CD4-positive, alpha-beta memory T cell (primary cell): ENCODE data around the gene SERPINA6. TPM values are rescaled to one million over a fixed set of nuclear protein-coding genes. Genes with fewer than 3 reads are reported as not detected.
"Not testable (repeated sequence)": the region's sequence is repeated elsewhere in the genome, so short reads cannot be mapped to it uniquely, and the experiment has no call there.

Experiments
- CTCF ChIA-PET: fragments of 350-600 bp; sonication (Branson Sonifier 250); formaldehyde crosslinking; loops from one replicate; lab custom pipeline; 2021; ENCODE audit warnings: inconsistent platforms; ENCODE audit not compliant: partially characterized antibody; lab: Charles Lee
- POLR2A ChIA-PET: fragments of 350-600 bp; sonication (Branson Sonifier 250); formaldehyde crosslinking; loops from one replicate; lab custom pipeline; 2021; ENCODE audit not compliant: partially characterized antibody; lab: Charles Lee
- DNase-seq, 5 donors: peaks; one replicate each; pipeline versions ENCODE4 v3.0.0 to v3.0.0-alpha.2; 2020 to 2022; ENCODE audit warnings: mixed read lengths in 1 of 5
- H3K27ac ChIP-seq: one replicate; pipeline ENCODE4 v1.7.0; 2013; ENCODE audit warnings: low read depth, low read length
- H3K27me3 ChIP-seq: 2 replicates; pipeline ENCODE4 v1.7.0; 2013; ENCODE audit warnings: mild to moderate bottlenecking, low read length, moderate library complexity; ENCODE audit not compliant: insufficient read depth
- H3K36me3 ChIP-seq: 2 replicates; pipeline ENCODE4 v1.7.0; 2013; ENCODE audit warnings: mild to moderate bottlenecking, low read length, moderate library complexity; ENCODE audit not compliant: insufficient read depth
- H3K4me1 ChIP-seq: 2 replicates; pipeline ENCODE4 v1.7.0; 2013; ENCODE audit warnings: mild to moderate bottlenecking, low read length, moderate library complexity; ENCODE audit not compliant: insufficient read depth
- H3K4me3 ChIP-seq, 2 donors: one replicate each; pipeline ENCODE4 v1.7.0; 2013; ENCODE audit warnings: low read length in 2 of 2, mild to moderate bottlenecking in 1 of 2
- H3K9me3 ChIP-seq, 2 donors: one replicate each; pipeline ENCODE4 v1.7.0; 2013; ENCODE audit warnings: low read length in 2 of 2, control low read depth in 1 of 2; ENCODE audit not compliant: control insufficient read depth in 1 of 2
- H3K27ac Mint-ChIP-seq, 7 donors: one replicate each; pipeline ENCODE4 v1.8.0; 2020 to 2021; ENCODE audit warnings: mixed read lengths in 7 of 7, mild to moderate bottlenecking in 6 of 7, inconsistent platforms in 3 of 7, moderate library complexity in 3 of 7
- H3K27me3 Mint-ChIP-seq, 2 donors: one replicate each; pipeline ENCODE4 v1.8.0; 2020 to 2021; ENCODE audit warnings: mixed read lengths in 2 of 2
- H3K36me3 Mint-ChIP-seq, 2 donors: one replicate each; pipeline ENCODE4 v1.8.0; 2020 to 2021; ENCODE audit warnings: mixed read lengths in 2 of 2, inconsistent platforms in 1 of 2, mild to moderate bottlenecking in 1 of 2
- H3K4me1 Mint-ChIP-seq, 4 donors: one replicate each; pipeline ENCODE4 v1.8.0; 2020 to 2021; ENCODE audit warnings: mixed read lengths in 4 of 4, mild to moderate bottlenecking in 1 of 4
- H3K4me3 Mint-ChIP-seq, 8 donors: one replicate each; pipeline ENCODE4 v1.8.0; 2020 to 2021; ENCODE audit warnings: mixed read lengths in 8 of 8, mild to moderate bottlenecking in 7 of 8, moderate library complexity in 6 of 8, inconsistent platforms in 3 of 8
- H3K9me3 Mint-ChIP-seq, 8 donors: one replicate each; pipeline ENCODE4 v1.8.0; 2020 to 2021; ENCODE audit warnings: mixed read lengths in 8 of 8, mild to moderate bottlenecking in 5 of 8, inconsistent platforms in 3 of 8, moderate library complexity in 1 of 8
- intact Hi-C: fragments of 100-400 bp; cut with micrococcal nuclease; formaldehyde crosslinking; loops from one replicate; pipeline ENCODE4 v1.15.1; 2023
- polyA plus RNA-seq, 2 donors: library from polyadenylated mRNA; unstranded; fragments of 300-500 nt; fragmentation: Illumina TruSeq; gene quantifications; one replicate each; pipeline ENCODE4 v1.2.3, GENCODE V29; 2021
- total RNA-seq, 2 experiments: library from RNA; stranded (reverse); gene quantifications; one replicate each; pipeline ENCODE4 v1.2.3, GENCODE V29; 2021

SERPINA6 gene
- total and polyA plus RNA-seq, 4 experiments from 2014 or later, result not detected

DNA sequence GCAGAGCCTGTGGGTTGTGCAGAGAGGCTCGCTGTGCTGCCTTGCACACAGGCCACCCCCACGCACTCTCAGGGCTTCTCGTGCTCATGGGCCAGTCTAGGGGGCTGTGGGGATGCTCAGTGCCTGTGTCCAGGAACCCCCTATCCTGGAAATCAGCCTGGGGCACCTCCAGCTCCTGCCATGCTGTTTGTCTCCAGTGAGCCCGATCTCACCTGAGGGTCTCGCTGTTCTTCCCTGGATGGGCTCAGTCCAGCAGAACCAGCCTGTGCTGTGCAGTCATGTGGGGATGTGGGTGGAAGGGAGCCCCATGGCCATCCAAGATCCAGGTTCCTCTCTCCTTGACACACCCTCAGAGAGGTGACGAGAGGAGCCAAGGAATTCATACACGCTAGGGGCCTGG is 38.5 kb upstream of the SERPINA6 start:
- intact Hi-C loops, result no loop called here
- H3K4me1 Mint-ChIP-seq, result peaks cover 0 to 1% (median 0%) of the 10 kb centered on the region in 4 donors
- H3K27me3 ChIP-seq, result no peaks in the 10 kb centered on the region
- H3K36me3 ChIP-seq, result no peaks in the 10 kb centered on the region
- H3K27ac Mint-ChIP-seq, result no peak overlapping the region
- ChIA-PET POLR2A (no interaction called here), CTCF (no interaction called here)
- H3K27ac ChIP-seq, result no peak overlapping the region
- no peaks in the 10 kb centered on the region for H3K4me1 ChIP-seq
- no peaks in the 10 kb centered on the region for H3K36me3 Mint-ChIP-seq
- no peak overlapping the region for H3K4me3 Mint-ChIP-seq
- no peak for DNase-seq
- peaks cover 8 to 14% of the 10 kb centered on the region in 2 donors for H3K27me3 Mint-ChIP-seq
- H3K9me3 Mint-ChIP-seq, result peaks cover 0 to 2% (median 0%) of the 10 kb centered on the region in 8 donors
- H3K9me3 ChIP-seq, result no peaks in the 10 kb centered on the region
- no peak overlapping the region for H3K4me3 ChIP-seq

DNA sequence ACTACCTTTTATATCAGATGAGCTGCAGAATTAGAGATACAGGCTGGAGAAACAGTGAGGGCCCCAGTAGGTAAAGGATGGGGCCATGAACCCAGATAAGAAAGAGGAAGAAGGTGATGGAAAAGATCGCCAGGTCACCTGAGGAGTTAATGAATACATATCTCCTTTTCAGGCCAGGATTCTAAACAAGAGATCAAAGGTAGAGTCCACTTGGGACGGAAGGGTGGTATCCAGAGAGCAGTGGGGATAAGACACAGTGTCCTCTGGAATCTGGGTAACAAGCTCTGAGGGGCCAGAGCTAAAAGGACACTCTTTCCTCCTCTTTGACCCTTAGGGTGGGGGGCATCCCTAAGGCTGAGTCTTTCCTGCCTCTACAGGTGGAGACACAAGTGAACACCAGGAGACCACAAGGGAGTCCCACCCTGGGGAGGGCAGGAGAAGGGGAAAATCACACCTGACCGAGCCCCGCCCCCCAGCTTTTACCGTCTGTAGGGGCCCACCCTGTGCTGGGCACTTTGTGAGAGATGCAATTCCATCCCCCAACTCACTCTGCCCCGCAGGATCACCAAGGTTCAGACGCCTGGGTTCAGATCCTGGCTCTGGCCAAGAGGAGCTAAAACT is 37.9 kb upstream of the SERPINA6 start:
- Mint-ChIP-seq H3K4me1 (peaks cover 0 to 1% (median 0%) of the 10 kb centered on the region in 4 donors), H3K4me3 (no peak overlapping the region), H3K27me3 (peaks cover 11 to 18% of the 10 kb centered on the region in 2 donors), H3K27ac (no peak overlapping the region), H3K36me3 (no peaks in the 10 kb centered on the region), H3K9me3 (peaks cover 0 to 2% (median 0%) of the 10 kb centered on the region in 8 donors)
- H3K27ac ChIP-seq, result no peak overlapping the region
- no peaks in the 10 kb centered on the region for H3K9me3 ChIP-seq
- CTCF ChIA-PET, result no interaction called here
- no peaks in the 10 kb centered on the region for H3K36me3 ChIP-seq
- intact Hi-C loops, result no loop called here
- POLR2A ChIA-PET, result no interaction called here
- H3K27me3 ChIP-seq, result no peaks in the 10 kb centered on the region
- DNase-seq, result no peak
- no peak overlapping the region for H3K4me3 ChIP-seq
- no peaks in the 10 kb centered on the region for H3K4me1 ChIP-seq

DNA sequence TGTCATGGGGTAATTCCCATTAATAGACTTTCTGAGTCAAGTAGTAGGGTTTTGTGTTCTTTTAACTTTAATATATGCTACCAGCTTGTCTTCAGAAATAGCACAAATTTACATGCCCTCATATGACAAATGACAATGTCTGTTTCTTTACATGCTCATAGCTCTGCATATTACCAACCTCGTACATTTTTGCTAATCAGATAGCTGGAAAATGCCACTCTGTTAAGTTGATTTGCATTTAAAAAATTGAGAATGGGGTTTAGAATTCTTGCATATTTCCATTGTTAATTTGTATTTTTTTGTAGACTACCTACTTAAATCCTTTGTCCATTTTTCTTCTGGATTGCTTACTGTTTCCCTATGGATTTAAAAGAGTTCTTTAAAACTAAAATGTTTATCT is 34.0 kb upstream of the SERPINA6 start:
- Histone ChIP-seq H3K36me3 (no peaks in the 10 kb centered on the region), H3K9me3 (no peaks in the 10 kb centered on the region), H3K4me3 (no peak overlapping the region), H3K27ac (no peak overlapping the region), H3K27me3 (no peaks in the 10 kb centered on the region), H3K4me1 (no peaks in the 10 kb centered on the region)
- no peak overlapping the region for H3K27ac Mint-ChIP-seq
- H3K9me3 Mint-ChIP-seq, result peaks cover 0 to 5% (median 1%) of the 10 kb centered on the region in 8 donors
- DNase-seq, result no peak
- H3K36me3 Mint-ChIP-seq, result no peaks in the 10 kb centered on the region
- H3K4me1 Mint-ChIP-seq, result no peaks in the 10 kb centered on the region
- no peak overlapping the region for H3K4me3 Mint-ChIP-seq
- ChIA-PET CTCF (no interaction called here), POLR2A (no interaction called here)
- H3K27me3 Mint-ChIP-seq, result peaks cover 11 to 14% of the 10 kb centered on the region in 2 donors
- intact Hi-C loops, result no loop called here

- Histone ChIP-seq H3K27ac (no peak overlapping the region), H3K36me3 (no peaks in the 10 kb centered on the region), H3K4me1 (no peaks in the 10 kb centered on the region), H3K9me3 (no peaks in the 10 kb centered on the region), H3K27me3 (no peaks in the 10 kb centered on the region), H3K4me3 (no peak overlapping the region)
- ChIA-PET CTCF (no interaction called here), POLR2A (no interaction called here)
- Mint-ChIP-seq H3K36me3 (no peaks in the 10 kb centered on the region), H3K9me3 (peaks cover 0 to 6% (median 3%) of the 10 kb centered on the region in 8 donors), H3K4me3 (no peak overlapping the region), H3K27ac (no peak overlapping the region), H3K27me3 (peaks cover 14 to 16% of the 10 kb centered on the region in 2 donors), H3K4me1 (no peaks in the 10 kb centered on the region)
- DNase-seq, result no peak
- intact Hi-C loops, result no loop called here
Observed at GRCh38 chr14:94356379-94357056, 33.4 kb upstream of the SERPINA6 start.

DNA sequence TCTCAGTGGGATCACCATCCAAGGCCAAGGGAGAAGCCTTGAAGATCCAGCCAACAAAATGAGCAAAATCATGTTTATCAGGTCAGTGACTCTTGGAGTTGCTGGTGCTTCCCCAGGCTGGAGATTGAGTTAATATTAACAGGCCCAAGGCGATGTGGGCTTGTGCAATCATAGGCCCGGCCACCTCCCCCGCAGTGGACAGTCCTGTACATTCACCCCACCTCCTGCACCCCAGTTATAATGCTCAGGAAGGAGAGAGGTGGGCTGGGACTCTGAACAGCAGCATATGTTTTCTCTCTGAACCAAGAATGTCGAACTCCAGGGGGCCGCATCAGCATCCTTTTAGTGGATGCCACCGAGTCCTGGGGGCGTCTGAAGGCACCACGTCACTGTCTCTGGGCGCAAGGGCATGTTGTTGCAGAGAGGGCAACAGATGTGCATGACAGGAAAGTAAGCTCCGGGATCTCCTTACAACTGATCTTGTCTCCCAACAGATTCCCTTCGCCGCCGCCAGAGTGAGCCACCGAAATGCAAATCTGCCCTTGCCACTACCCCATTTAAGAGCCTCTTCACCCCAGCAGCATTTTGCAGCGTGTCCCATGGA is 32.2 kb upstream of the SERPINA6 start:
- Histone ChIP-seq H3K27me3 (no peaks in the 10 kb centered on the region), H3K36me3 (no peaks in the 10 kb centered on the region), H3K27ac (no peak overlapping the region), H3K4me1 (no peaks in the 10 kb centered on the region), H3K9me3 (no peaks in the 10 kb centered on the region), H3K4me3 (no peak overlapping the region)
- no peak overlapping the region for H3K27ac Mint-ChIP-seq
- CTCF ChIA-PET, result no interaction called here
- H3K9me3 Mint-ChIP-seq, result peaks cover 0 to 6% (median 3%) of the 10 kb centered on the region in 8 donors
- no peaks in the 10 kb centered on the region for H3K4me1 Mint-ChIP-seq
- H3K36me3 Mint-ChIP-seq, result no peaks in the 10 kb centered on the region
- H3K27me3 Mint-ChIP-seq, result peaks cover 10 to 16% of the 10 kb centered on the region in 2 donors
- no peak for DNase-seq
- POLR2A ChIA-PET, result no interaction called here
- H3K4me3 Mint-ChIP-seq, result no peak overlapping the region
- intact Hi-C loops, result no loop called here

- Mint-ChIP-seq H3K4me1 (no peaks in the 10 kb centered on the region), H3K27me3 (peaks cover 10 to 14% of the 10 kb centered on the region in 2 donors), H3K4me3 (no peak overlapping the region), H3K27ac (no peak overlapping the region), H3K9me3 (peaks cover 0 to 6% (median 2%) of the 10 kb centered on the region in 8 donors), H3K36me3 (no peaks in the 10 kb centered on the region)
- CTCF ChIA-PET, result no interaction called here
- H3K27me3 ChIP-seq, result no peaks in the 10 kb centered on the region
- DNase-seq, result no peak
- no peaks in the 10 kb centered on the region for H3K9me3 ChIP-seq
- H3K36me3 ChIP-seq, result no peaks in the 10 kb centered on the region
- H3K27ac ChIP-seq, result no peak overlapping the region
- POLR2A ChIA-PET, result no interaction called here
- H3K4me1 ChIP-seq, result no peaks in the 10 kb centered on the region
- intact Hi-C loops, result no loop called here
- no peak overlapping the region for H3K4me3 ChIP-seq
Observed at GRCh38 chr14:94354638-94355185, 31.6 kb upstream of the SERPINA6 start.

- peaks cover 10 to 14% of the 10 kb centered on the region in 2 donors for H3K27me3 Mint-ChIP-seq
- H3K4me1 Mint-ChIP-seq, H3K27ac Mint-ChIP-seq, H3K9me3 ChIP-seq, POLR2A ChIA-PET, H3K27ac ChIP-seq, H3K4me3 ChIP-seq, H3K27me3 ChIP-seq, H3K9me3 Mint-ChIP-seq, H3K4me1 ChIP-seq, intact Hi-C loops, DNase-seq, CTCF ChIA-PET, H3K36me3 Mint-ChIP-seq, H3K4me3 Mint-ChIP-seq, H3K36me3 ChIP-seq: not testable (repeated sequence)
Observed at GRCh38 chr14:94354190-94354589, 31.1 kb upstream of the SERPINA6 start.
